ENCODE data around the gene GNPNAT1. TPM values are rescaled to one million over a fixed set of nuclear protein-coding genes. Genes with fewer than 3 reads are reported as not detected.

GNPNAT1 gene
- total RNA-seq, 1 donor from 2014 or later: 11.6 TPM

GRCh38 chr14:52748647-52749292, 42.6 kb downstream of the GNPNAT1 start:
- Histone ChIP-seq H3K9me3 (no peaks in the 10 kb centered on the region), H3K4me3 (no peak overlapping the region), H3K27me3 (no peaks in the 10 kb centered on the region), H3K36me3 (peaks cover 56% of the 10 kb centered on the region), H3K4me1 (no peaks in the 10 kb centered on the region), H3K27ac (no peak overlapping the region)
- ATAC-seq (no peak), DNase-seq (no peak)
- no peak for TF ChIP-seq CTCF (IDR thresholded peaks at IDR 0.05)
- intact Hi-C loops (cut with DNase I): no loop called here

GRCh38 chr14:52741865-52742264, 49.5 kb downstream of the GNPNAT1 start:
- Histone ChIP-seq H3K4me3 (no peak overlapping the region), H3K36me3 (peaks cover 15% of the 10 kb centered on the region), H3K4me1 (peaks cover 18% of the 10 kb centered on the region), H3K27me3 (no peaks in the 10 kb centered on the region), H3K9me3 (no peaks in the 10 kb centered on the region), H3K27ac (peak overlapping the region; percentile 63)
- ATAC-seq: no peak
- DNase-seq: no peak
- intact Hi-C loops (cut with DNase I): no loop called here
- no peak for TF ChIP-seq CTCF (IDR thresholded peaks at IDR 0.05)

GRCh38 chr14:52740751-52741150, 50.7 kb downstream of the GNPNAT1 start:
- no peak for DNase-seq
- TF ChIP-seq CTCF (IDR thresholded peaks at IDR 0.05): no peak
- H3K36me3 ChIP-seq: peaks cover 6% of the 10 kb centered on the region
- H3K4me1 ChIP-seq: peaks cover 25% of the 10 kb centered on the region
- no peak overlapping the region for H3K4me3 ChIP-seq
- ATAC-seq: no peak
- intact Hi-C loops (cut with DNase I): no loop called here
- H3K9me3 ChIP-seq: no peaks in the 10 kb centered on the region
- H3K27ac ChIP-seq: no peak overlapping the region
- no peaks in the 10 kb centered on the region for H3K27me3 ChIP-seq

GRCh38 chr14:52738409-52738808, 53.0 kb downstream of the GNPNAT1 start:
- Histone ChIP-seq H3K9me3 (no peaks in the 10 kb centered on the region), H3K27ac (no peak overlapping the region), H3K36me3 (peaks cover 3% of the 10 kb centered on the region), H3K27me3 (no peaks in the 10 kb centered on the region), H3K4me3 (no peak overlapping the region), H3K4me1 (peaks cover 28% of the 10 kb centered on the region)
- intact Hi-C loops (cut with DNase I): no loop called here
- DNase-seq (no peak), ATAC-seq (no peak)
- no peak for TF ChIP-seq CTCF (IDR thresholded peaks at IDR 0.05)

GRCh38 chr14:52735921-52736489, 55.4 kb downstream of the GNPNAT1 start:
- H3K9me3 ChIP-seq: no peaks in the 10 kb centered on the region
- DNase-seq (no peak), ATAC-seq (no peak)
- H3K27me3 ChIP-seq: no peaks in the 10 kb centered on the region
- no peak for TF ChIP-seq CTCF (IDR thresholded peaks at IDR 0.05)
- H3K27ac ChIP-seq: no peak overlapping the region
- intact Hi-C loops (cut with DNase I): no loop called here
- H3K36me3 ChIP-seq: peaks cover 10% of the 10 kb centered on the region
- no peak overlapping the region for H3K4me3 ChIP-seq
- peaks cover 14% of the 10 kb centered on the region for H3K4me1 ChIP-seq

Data from upper lobe of right lung (tissue), 1 donor.